Activated naive CD8-positive, alpha-beta T cell (primary cell): ENCODE results near the gene PCNT.

Source experiments
- H3K27ac Mint-ChIP-seq: one replicate; pipeline ENCODE4 v1.8.0; 2021; ENCODE audit warnings: mixed read lengths
- H3K27me3 Mint-ChIP-seq: one replicate; pipeline ENCODE4 v1.8.0; 2021; ENCODE audit warnings: mixed read lengths
- H3K36me3 Mint-ChIP-seq: one replicate; pipeline ENCODE4 v1.8.0; 2021; ENCODE audit warnings: mixed read lengths
- H3K4me1 Mint-ChIP-seq: one replicate; pipeline ENCODE4 v1.8.0; 2021; ENCODE audit warnings: low read depth, mixed read lengths
- H3K4me3 Mint-ChIP-seq: one replicate; pipeline ENCODE4 v1.8.0; 2021; ENCODE audit warnings: mild to moderate bottlenecking, mixed read lengths
- H3K9me3 Mint-ChIP-seq: one replicate; pipeline ENCODE4 v1.8.0; 2021; ENCODE audit warnings: low read depth, mixed read lengths

Gene PCNT, protein sequence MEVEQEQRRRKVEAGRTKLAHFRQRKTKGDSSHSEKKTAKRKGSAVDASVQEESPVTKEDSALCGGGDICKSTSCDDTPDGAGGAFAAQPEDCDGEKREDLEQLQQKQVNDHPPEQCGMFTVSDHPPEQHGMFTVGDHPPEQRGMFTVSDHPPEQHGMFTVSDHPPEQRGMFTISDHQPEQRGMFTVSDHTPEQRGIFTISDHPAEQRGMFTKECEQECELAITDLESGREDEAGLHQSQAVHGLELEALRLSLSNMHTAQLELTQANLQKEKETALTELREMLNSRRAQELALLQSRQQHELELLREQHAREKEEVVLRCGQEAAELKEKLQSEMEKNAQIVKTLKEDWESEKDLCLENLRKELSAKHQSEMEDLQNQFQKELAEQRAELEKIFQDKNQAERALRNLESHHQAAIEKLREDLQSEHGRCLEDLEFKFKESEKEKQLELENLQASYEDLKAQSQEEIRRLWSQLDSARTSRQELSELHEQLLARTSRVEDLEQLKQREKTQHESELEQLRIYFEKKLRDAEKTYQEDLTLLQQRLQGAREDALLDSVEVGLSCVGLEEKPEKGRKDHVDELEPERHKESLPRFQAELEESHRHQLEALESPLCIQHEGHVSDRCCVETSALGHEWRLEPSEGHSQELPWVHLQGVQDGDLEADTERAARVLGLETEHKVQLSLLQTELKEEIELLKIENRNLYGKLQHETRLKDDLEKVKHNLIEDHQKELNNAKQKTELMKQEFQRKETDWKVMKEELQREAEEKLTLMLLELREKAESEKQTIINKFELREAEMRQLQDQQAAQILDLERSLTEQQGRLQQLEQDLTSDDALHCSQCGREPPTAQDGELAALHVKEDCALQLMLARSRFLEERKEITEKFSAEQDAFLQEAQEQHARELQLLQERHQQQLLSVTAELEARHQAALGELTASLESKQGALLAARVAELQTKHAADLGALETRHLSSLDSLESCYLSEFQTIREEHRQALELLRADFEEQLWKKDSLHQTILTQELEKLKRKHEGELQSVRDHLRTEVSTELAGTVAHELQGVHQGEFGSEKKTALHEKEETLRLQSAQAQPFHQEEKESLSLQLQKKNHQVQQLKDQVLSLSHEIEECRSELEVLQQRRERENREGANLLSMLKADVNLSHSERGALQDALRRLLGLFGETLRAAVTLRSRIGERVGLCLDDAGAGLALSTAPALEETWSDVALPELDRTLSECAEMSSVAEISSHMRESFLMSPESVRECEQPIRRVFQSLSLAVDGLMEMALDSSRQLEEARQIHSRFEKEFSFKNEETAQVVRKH (N-terminal part only)

DNA sequence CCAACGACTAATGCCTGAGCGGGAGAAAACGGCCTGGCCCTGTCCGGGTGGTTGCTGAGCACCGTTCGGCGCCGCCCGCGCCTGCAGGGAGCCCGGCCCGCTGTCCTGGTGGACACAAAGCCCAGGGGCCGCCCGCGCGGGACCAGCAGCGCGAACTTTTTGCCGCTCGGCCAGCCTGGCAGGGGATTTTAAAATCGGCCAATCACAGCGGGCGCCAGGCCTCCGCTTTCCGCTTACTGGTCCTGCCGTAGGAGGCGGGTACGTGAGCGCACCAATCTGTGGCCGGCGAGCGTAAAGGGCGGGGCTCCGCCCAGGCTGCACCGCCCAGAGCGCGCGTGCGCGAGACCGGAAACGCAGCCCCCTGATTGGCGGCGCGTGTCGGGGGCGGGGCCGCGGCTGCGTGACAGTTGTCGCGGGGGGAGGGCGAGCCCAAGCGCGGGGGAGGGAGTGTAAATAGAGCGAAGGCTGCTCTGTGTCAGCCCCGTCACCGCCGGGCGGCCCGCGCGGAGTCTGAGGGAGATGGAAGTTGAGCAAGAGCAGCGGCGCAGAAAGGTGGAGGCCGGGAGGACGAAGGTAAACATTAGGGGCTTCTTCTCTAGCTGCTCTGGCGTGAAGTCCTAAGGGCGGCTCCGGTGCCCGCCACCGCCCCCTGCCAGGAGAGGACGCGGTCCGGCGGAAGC, at the start of gene PCNT, which contains the start of gene C21orf58:
TSS of gene PCNT (plus strand) at position 447 of the 680 bp plus-strand sequence. CDS start at position 520, 73 bp downstream.
TSS of gene C21orf58 (minus strand) at position 161 of the 680 bp plus-strand sequence. CDS start 1,132 bp downstream, outside the sequence.
- Mint-ChIP-seq H3K4me3 (peak within 1 kb of the TSS; percentile 94), H3K9me3 (no peaks in the 10 kb centered on the region), H3K4me1 (peaks cover 34% of the 10 kb centered on the region), H3K27ac (peak within 1 kb of the TSS; percentile 96), H3K27me3 (no peaks in the 10 kb centered on the region), H3K36me3 (peaks cover 5% of the 10 kb centered on the region)

DNA sequence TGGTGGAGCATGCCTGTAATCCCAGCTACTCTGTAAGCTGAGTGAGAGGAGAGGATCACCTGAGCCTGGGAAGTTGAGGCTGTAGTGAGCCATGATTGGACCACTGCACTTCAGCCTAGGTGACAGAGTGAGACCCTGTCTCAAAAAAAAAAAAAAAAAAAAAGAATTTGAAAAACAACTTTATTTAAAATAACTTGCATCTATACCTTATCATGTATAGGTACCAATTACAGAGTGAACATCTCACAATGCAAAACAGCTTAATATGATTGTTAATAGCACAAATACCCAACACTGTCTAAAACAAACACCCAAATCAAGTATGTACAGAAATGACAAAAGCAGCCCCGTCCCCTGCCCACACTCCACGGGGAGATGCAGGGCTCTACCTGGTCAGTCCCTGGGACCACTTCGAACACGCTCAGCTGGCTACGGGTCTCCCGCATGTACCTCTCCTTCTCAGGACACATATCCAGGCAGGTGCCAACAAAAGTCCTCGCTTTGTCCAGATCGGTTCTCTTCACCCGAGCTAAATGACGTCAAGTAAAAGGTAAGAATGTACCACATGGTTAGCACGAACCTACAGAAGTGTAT, 49.1 kb upstream of the PCNT start:
- Mint-ChIP-seq H3K4me1 (peaks cover 9% of the 10 kb centered on the region), H3K27me3 (no peaks in the 10 kb centered on the region), H3K4me3 (no peak overlapping the region), H3K36me3 (peaks cover 10% of the 10 kb centered on the region), H3K27ac (no peak overlapping the region), H3K9me3 (no peaks in the 10 kb centered on the region)

DNA sequence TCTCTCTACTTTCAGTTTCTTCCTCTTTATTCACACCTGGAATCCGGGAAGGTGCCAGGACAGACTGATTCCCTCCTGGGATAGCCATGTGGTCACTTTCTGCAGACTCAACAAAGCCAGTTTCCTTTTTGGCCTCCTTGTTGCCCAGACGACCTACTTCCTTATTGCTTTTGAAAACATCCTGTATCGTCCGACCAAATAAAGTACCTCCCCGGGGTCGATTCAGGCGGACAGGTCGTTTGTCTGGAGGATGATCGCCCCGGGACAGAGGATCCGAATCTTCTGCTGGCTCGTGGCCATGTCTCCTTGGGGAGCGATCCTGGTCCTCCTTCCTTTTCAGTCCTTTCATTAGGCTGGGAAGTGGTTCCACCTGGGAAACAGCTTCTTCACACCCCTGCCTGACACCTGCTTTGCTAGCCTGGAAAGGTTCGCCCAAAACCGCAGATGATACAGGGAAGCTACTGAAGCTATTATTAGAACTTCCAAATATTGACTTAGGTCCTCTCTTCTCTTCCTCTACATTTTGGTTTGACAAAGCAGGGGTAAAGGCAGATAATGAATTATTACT, 39.8 kb upstream of the PCNT start:
- peaks cover 55% of the 10 kb centered on the region for H3K4me1 Mint-ChIP-seq
- H3K36me3 Mint-ChIP-seq: peaks cover 4% of the 10 kb centered on the region
- no peaks in the 10 kb centered on the region for H3K9me3 Mint-ChIP-seq
- peak overlapping the region; percentile 95 for H3K4me3 Mint-ChIP-seq
- H3K27ac Mint-ChIP-seq: peak overlapping the region; percentile 77
- H3K27me3 Mint-ChIP-seq: no peaks in the 10 kb centered on the region

DNA sequence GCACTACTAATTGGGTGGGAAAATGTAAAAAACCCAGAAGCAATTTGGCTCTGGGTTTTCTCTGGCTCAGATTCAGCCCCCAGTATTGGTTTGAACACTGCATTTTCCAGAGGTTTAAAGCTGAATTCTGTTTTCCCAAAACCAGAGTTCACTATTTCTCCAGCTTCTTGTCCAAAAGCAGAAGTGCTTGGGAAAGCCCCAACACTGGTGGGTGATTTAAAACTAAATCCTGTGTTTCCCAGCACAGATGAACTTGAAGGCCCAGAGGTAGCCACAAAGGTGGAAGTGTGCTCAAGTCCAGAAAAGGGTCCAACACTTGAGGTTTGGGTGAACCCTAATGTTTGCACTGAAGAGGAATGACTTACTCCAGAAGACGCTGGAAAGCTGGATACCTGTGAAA, 39.2 kb upstream of the PCNT start:
- H3K27me3 Mint-ChIP-seq: no peaks in the 10 kb centered on the region
- peaks cover 52% of the 10 kb centered on the region for H3K4me1 Mint-ChIP-seq
- peak overlapping the region; percentile 85 for H3K27ac Mint-ChIP-seq
- H3K4me3 Mint-ChIP-seq: peak overlapping the region; percentile 95
- H3K36me3 Mint-ChIP-seq: peaks cover 4% of the 10 kb centered on the region
- no peaks in the 10 kb centered on the region for H3K9me3 Mint-ChIP-seq

DNA sequence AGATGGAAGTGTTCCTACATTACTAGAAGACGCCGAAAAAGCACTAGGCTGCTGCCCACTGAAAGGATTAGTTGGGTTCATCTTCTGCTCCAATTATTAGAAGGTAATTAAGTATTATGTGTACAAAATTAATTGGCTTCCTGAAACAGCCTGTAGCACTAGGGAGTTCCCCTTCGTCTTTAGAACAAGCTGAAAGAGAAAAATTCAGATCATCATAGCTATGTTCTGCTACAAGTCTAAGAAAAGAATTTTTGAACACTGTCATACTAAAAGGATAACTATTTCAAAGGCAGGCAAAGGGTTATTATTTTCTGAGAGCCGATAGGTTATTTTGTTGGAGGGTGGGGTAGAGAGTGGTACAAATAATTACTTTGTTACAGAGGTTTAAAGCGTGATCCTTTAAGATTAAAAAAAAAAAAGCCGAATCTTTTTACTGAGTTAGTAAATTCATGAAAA, 38.7 kb upstream of the PCNT start, which contains the start of gene MCM3AP:
TSS of gene MCM3AP (minus strand) at position 406 of the 456 bp plus-strand sequence. CDS start at position 81, 325 bp downstream.
- no peaks in the 10 kb centered on the region for H3K27me3 Mint-ChIP-seq

DNA sequence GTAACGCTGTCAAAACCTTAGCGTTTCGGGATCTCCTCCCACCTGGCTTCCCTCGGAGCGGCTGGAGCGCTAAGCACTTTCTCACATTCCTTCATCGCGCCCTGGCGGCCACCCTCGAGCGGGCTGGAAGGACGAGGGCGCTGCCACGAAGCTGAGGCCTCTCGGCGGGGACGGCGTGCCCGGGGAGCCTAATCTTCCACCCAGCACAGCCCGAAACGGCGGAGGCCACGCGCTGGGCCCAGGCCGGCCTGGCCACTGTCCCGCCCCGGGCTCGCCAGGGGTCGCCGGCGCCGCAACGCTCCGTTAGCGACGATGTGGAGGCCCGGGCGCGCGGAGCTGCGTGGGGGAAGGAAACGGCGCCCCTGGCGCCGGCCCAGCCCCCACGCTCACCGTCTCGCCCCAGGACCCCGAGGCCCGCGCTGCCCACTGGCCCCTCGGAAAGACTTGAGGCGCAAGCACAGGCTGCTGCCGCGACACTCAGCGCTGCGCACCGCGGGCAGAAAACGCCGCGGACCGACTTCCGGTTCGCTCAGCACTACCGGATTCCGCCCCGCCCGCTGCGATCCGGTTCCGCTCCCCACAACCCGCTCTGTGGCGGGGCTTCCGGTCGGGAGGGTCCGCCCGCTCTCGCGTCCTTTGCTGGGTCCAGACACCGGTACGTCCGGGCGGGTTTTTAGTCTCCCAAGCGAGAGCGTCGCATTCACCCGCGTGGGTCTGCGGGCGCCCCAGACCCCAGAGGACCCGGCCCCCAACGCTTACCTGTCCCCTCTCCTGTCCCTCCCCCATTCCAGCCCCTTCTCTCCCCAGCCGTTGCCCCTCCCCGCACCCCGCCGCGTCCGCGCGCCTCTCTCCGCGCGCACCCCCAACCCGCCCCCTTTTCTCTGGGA, 38.0 kb upstream of the PCNT start, which contains the start of gene YBEY:
TSS of gene YBEY (plus strand) at position 582 of the 887 bp plus-strand sequence. CDS start 572 bp downstream, outside the sequence.
- no peaks in the 10 kb centered on the region for H3K9me3 Mint-ChIP-seq
- no peaks in the 10 kb centered on the region for H3K27me3 Mint-ChIP-seq
- H3K4me1 Mint-ChIP-seq: peaks cover 45% of the 10 kb centered on the region
- peak within 1 kb of the TSS; percentile 99 for H3K4me3 Mint-ChIP-seq
- H3K27ac Mint-ChIP-seq: peak within 1 kb of the TSS; percentile 99
- peaks cover 4% of the 10 kb centered on the region for H3K36me3 Mint-ChIP-seq

More for the DNA sequence above, 38.7 kb upstream of the PCNT start, which contains the start of gene MCM3AP:
- peaks cover 4% of the 10 kb centered on the region for H3K36me3 Mint-ChIP-seq
- peak within 1 kb of the TSS; percentile 99 for H3K4me3 Mint-ChIP-seq
- no peaks in the 10 kb centered on the region for H3K9me3 Mint-ChIP-seq
- peaks cover 50% of the 10 kb centered on the region for H3K4me1 Mint-ChIP-seq
- peak within 1 kb of the TSS; percentile 99 for H3K27ac Mint-ChIP-seq

DNA sequence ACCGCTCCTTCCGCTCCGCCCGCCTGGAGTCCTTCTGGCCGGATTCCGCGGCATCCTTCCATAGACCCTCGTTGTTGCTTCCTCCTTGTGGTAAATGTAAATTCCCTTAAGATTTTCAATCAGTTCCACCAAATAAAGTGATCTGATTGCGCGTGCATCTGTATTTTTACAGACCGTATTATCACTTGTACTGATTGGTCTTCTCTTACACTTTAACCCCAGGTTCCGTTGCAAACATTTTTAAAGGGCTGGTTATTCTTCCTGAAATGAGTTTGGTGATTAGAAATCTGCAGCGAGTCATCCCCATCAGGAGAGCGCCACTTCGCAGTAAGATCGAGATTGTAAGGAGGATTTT, 37.3 kb upstream of the PCNT start:
- no peaks in the 10 kb centered on the region for H3K27me3 Mint-ChIP-seq
- H3K27ac Mint-ChIP-seq: peak overlapping the region; percentile 99
- H3K9me3 Mint-ChIP-seq: no peaks in the 10 kb centered on the region
- H3K36me3 Mint-ChIP-seq: peaks cover 7% of the 10 kb centered on the region
- peak overlapping the region; percentile 99 for H3K4me3 Mint-ChIP-seq
- peaks cover 43% of the 10 kb centered on the region for H3K4me1 Mint-ChIP-seq

DNA sequence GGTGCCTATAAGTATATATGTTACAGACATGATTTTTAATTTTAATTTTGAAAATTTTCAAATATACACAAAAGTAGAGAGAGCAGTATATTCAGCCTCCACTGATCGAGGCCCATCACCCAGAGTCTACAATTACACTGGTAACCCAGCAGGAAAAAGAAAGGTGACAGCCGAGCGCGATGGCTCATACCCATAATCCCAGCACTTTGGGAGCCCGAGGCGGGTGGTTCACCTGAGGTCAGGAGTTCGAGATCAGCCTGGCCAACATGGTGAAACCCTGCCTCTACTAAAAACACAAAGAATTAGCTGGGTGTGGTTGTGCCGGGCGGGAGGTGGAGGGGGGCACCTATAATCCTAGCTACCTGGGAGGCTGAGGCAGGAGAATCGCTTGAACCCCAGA, 36.4 kb upstream of the PCNT start:
- H3K27ac Mint-ChIP-seq: no peak overlapping the region
- H3K4me3 Mint-ChIP-seq: peak overlapping the region; percentile 99
- H3K36me3 Mint-ChIP-seq: peaks cover 7% of the 10 kb centered on the region
- H3K27me3 Mint-ChIP-seq: no peaks in the 10 kb centered on the region
- no peaks in the 10 kb centered on the region for H3K9me3 Mint-ChIP-seq
- H3K4me1 Mint-ChIP-seq: peaks cover 42% of the 10 kb centered on the region

DNA sequence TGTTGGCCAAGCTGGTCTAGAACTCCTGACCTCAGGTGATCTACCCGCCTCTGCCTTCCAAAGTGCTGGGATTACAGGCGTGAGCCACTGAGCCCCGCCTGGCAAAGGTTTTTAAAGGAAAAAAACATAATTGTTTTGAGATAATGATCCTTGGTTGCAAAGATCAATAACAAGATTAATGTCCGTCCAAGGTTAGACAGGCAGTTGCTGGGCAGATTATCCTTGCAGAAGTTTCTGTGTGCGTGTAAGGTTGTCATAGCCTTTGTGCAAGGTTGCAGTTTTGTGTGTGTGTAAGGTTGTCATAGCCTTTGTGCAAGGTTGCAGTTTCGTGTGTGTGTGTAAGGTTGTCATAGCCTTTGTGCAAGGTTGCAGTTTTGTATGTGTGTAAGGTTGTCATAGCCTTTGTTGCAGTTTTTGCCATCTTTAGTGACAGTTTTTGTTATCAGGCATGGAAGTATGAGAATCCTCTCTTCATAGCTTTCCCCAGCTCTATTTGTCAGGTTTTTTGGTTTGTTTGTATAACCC, 34.2 kb upstream of the PCNT start:
- H3K9me3 Mint-ChIP-seq: no peaks in the 10 kb centered on the region
- H3K36me3 Mint-ChIP-seq: peaks cover 3% of the 10 kb centered on the region
- no peaks in the 10 kb centered on the region for H3K27me3 Mint-ChIP-seq
- no peak overlapping the region for H3K4me3 Mint-ChIP-seq
- no peak overlapping the region for H3K27ac Mint-ChIP-seq
- H3K4me1 Mint-ChIP-seq: peaks cover 25% of the 10 kb centered on the region

DNA sequence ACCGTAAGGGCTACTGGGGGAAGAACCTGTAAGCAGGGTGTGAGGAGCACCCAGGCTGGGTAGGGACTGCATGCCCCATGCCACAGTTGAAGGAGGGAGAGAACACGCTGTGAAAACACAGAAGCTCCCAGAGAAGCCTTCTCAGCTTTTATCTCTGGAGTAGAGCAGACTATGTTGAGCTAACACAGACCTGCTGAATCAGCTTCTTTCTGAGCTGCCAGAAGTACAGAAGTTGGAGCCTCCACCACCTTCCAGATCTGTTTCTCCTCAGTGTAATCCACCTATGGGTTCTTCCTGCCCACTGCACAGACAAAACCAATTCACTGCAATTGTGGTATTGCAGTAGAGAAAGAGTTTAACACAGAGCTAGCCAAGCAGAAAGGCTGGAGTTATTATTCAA, 32.4 kb upstream of the PCNT start:
- H3K27me3 Mint-ChIP-seq: no peaks in the 10 kb centered on the region
- H3K36me3 Mint-ChIP-seq: peaks cover 3% of the 10 kb centered on the region
- H3K27ac Mint-ChIP-seq: no peak overlapping the region
- H3K4me1 Mint-ChIP-seq: peaks cover 19% of the 10 kb centered on the region
- no peak overlapping the region for H3K4me3 Mint-ChIP-seq
- no peaks in the 10 kb centered on the region for H3K9me3 Mint-ChIP-seq

DNA sequence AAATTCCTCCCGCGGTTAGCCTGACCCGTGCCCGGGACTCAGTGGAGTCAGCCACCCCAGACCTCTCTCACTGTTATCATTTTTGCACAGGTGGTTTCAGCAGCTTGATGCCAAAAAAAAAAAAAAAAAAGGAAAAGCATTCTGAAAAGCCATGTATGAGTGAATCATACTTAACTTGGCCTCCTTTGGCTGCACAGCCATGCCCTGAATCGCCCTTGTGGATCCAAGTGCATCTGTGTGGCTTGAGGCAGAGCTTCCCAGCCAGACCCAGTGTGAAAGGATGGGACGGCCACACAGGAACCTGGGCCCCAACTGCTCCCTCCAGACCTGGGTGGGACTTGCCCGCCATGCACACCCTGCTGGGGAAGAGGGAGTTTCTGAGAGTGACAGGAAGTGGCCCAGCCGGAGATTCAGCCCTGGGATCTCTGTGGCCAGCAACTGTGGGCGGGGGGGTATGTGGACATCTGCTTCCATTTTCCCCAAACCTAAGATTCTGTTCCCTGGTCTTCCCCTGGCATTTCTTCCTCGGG, 29.2 kb upstream of the PCNT start:
- Mint-ChIP-seq H3K4me3 (no peak overlapping the region), H3K36me3 (peaks cover 5% of the 10 kb centered on the region), H3K9me3 (no peaks in the 10 kb centered on the region), H3K27ac (no peak overlapping the region), H3K27me3 (no peaks in the 10 kb centered on the region), H3K4me1 (peaks cover 9% of the 10 kb centered on the region)

DNA sequence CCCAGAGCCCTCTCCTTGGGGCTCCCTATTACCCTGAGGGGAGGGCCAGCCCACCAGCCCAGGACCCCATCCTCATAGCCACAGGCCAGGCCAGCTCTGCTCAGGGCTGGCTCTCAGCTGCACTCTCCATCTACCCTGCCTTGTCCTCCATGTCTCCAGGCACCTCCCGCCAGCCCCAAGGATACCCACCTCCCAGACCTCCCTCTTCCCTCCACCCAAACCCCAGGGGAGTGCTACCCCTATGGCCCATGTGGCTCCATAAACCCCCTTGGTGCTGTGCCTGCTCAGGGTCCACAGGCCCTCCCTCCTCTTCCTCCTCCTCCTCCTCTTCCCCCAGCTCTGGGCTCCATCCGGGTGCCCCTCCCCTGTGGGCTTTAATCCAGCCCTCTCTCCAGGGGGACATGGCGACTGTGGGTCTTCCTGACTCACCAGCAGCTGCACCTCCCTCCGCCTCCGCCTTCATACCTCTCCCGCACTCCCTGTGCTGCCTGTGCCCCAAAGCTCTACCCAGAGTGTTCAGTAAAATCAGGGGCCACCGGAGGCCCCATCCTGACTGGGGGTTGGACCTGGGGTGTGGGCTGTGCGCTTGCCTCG, 28.7 kb upstream of the PCNT start:
- H3K27ac Mint-ChIP-seq: no peak overlapping the region
- H3K4me3 Mint-ChIP-seq: no peak overlapping the region
- H3K4me1 Mint-ChIP-seq: peaks cover 7% of the 10 kb centered on the region
- no peaks in the 10 kb centered on the region for H3K9me3 Mint-ChIP-seq
- H3K36me3 Mint-ChIP-seq: peaks cover 5% of the 10 kb centered on the region
- no peaks in the 10 kb centered on the region for H3K27me3 Mint-ChIP-seq
